ENCODE measurements around the gene MYH6. TPM values are rescaled to one million over a fixed set of nuclear protein-coding genes. Genes with fewer than 3 reads are reported as not detected.

MYH6 gene
- not detected in 2 replicates for total RNA-seq

GRCh38 chr14:23407516-23408306 is at the start of gene MYH6:
TSS of gene MYH6 (minus strand) at chr14:23408273. CDS start at chr14:23407223, 1,050 bp downstream.

GRCh38 chr14:23435543-23436326 is 27.7 kb upstream of the MYH6 start, which contains the start of gene MYH7:
TSS of gene MYH7 (minus strand) at chr14:23435660. CDS start at chr14:23433732, 1,928 bp downstream.

DNA sequence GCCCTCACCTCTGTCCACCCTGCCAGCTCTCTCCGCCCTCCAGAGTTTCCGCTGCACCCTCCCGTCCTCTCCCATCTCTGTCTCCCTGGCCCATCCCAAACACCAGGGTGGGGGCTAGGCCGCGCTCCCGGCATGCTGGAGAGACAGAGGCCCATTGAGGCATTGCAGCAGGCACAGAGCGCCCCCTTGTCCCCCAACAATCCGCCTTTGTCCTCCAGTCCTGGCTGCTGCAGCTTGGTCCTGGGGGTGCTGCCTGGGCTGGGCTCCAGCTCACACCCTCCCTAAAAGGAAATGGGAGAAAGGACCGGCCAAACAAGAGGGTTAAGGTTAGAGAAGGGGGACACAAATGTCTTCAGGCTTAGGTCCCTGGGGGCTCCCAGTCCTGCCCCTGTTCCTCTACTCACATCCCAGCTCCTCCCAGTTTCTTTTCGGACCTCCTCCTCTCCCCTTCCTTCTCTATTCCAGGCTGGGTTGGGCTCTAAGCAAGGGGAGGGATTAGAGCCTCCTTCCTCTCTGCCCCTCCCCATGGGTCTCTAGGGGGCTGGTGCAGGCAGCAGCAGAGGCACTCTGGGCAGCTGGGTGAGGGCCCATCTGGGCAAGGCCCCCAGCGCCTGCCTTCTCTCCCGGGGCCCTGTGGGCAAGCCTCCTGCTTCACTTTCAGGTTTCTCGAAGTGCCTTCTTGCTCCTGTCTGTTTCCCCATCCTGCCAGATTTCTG is 31.4 kb downstream of the MYH6 start, which contains the start of gene CMTM5:
CMTM5 (plus strand) TSS at position 565 of the 716 bp plus-strand sequence. CDS start 206 bp downstream, outside the sequence.

GRCh38 chr14:23372509-23372908 is 35.6 kb downstream of the MYH6 start, which contains the start of gene IL25:
TSS of gene IL25 (plus strand) at chr14:23372809.

GRCh38 chr14:23365036-23365731 is 42.9 kb downstream of the MYH6 start, which contains the start of gene EFS:
TSS of gene EFS (minus strand) at chr14:23365172. CDS start at chr14:23365025, 147 bp downstream.

GRCh38 chr14:23352506-23353432 is 55.3 kb downstream of the MYH6 start, which contains the start of gene SLC22A17:
TSS of gene SLC22A17 (minus strand) at chr14:23352887.

Other genes starting within 250 kb of the MYH6 start
- 0.98 and 7.2 TPM in 2 replicates for gene SLC7A8, start 224.6 kb downstream of the MYH6 start, total RNA-seq
- gene RNF212B, start 170.3 kb downstream of the MYH6 start, total RNA-seq, result not detected in 2 replicates
- gene HOMEZ, start 122.1 kb downstream of the MYH6 start, total RNA-seq, result 9.1 and 11.1 TPM in 2 replicates
- 0.98 and 3.2 TPM in 2 replicates for gene PPP1R3E, start 105.4 kb downstream of the MYH6 start, total RNA-seq
- gene BCL2L2, start 101.4 kb downstream of the MYH6 start, total RNA-seq, result 13.5 and 15.5 TPM in 2 replicates
- gene PABPN1, start 86.8 kb downstream of the MYH6 start, total RNA-seq, result 58.4 and 59.0 TPM in 2 replicates
- 16.9 and 34.9 TPM in 2 replicates for gene SLC22A17, start 55.4 kb downstream of the MYH6 start, total RNA-seq
- gene EFS, start 43.1 kb downstream of the MYH6 start, total RNA-seq, result 10.4 and 14.7 TPM in 2 replicates
- not detected in 2 replicates for gene IL25, start 35.5 kb downstream of the MYH6 start, total RNA-seq
- 0.25 TPM in 1 of 2 replicates, not detected in the other for gene CMTM5, start 31.2 kb downstream of the MYH6 start, total RNA-seq
- not detected in 2 replicates for gene MYH7, start 27.4 kb upstream of the MYH6 start, total RNA-seq
- 32.5 and 46.3 TPM in 2 replicates for gene NGDN, start 61.4 kb upstream of the MYH6 start, total RNA-seq
- 0.49 and 1.6 TPM in 2 replicates for gene ZFHX2, start 143.5 kb upstream of the MYH6 start, total RNA-seq
- gene THTPA, start 148.0 kb upstream of the MYH6 start, total RNA-seq, result 8.4 and 9.8 TPM in 2 replicates
- 61.3 and 101 TPM in 2 replicates for gene AP1G2, start 159.5 kb upstream of the MYH6 start, total RNA-seq
- gene JPH4, start 170.5 kb upstream of the MYH6 start, total RNA-seq, result not detected in 2 replicates
- gene DHRS2, start 228.1 kb upstream of the MYH6 start, total RNA-seq, result 0.33 TPM in 1 of 2 replicates, not detected in the other

All from mesangial cell (primary cell).